Measurements from ENCODE around the gene SH3RF2.

DNA sequence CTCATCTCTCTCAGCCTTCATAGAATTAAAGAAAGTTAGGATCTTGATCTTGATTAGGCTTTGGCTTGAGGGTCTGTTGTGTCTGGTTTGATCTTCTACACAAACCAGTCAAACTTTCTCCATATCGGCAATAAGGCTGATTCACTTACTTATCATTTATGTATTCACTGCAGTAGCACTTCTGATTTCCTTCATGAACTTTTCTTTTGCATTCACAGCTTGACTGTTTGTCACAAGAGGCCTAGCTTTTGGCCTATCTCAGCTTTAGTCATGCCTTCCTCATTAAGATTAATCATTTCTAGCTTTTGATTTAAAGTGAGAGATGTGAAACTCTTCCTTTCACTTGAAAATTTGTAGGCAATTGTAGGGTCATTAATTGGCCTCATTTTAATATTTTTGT lies 62.8 kb downstream of the SH3RF2 start:
- TF ChIP-seq, protein P1, sequence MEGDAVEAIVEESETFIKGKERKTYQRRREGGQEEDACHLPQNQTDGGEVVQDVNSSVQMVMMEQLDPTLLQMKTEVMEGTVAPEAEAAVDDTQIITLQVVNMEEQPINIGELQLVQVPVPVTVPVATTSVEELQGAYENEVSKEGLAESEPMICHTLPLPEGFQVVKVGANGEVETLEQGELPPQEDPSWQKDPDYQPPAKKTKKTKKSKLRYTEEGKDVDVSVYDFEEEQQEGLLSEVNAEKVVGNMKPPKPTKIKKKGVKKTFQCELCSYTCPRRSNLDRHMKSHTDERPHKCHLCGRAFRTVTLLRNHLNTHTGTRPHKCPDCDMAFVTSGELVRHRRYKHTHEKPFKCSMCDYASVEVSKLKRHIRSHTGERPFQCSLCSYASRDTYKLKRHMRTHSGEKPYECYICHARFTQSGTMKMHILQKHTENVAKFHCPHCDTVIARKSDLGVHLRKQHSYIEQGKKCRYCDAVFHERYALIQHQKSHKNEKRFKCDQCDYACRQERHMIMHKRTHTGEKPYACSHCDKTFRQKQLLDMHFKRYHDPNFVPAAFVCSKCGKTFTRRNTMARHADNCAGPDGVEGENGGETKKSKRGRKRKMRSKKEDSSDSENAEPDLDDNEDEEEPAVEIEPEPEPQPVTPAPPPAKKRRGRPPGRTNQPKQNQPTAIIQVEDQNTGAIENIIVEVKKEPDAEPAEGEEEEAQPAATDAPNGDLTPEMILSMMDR (IDR thresholded peaks at IDR 0.05 in 2 of 3, conservative IDR thresholded peaks at IDR 0.05 in 1 of 3; ENCODE audit: control insufficient read depth in 2 of 3, extremely low read depth in 1 of 3, insufficient read depth in 1 of 3, low read depth in 3 of 3, low read length in 3 of 3) = no peak
- TF ChIP-seq USF2 (IDR thresholded peaks at IDR 0.05; ENCODE audit: borderline replicate concordance, low read depth, low read length) (no peak), EGR1 (IDR thresholded peaks at IDR 0.05; ENCODE audit: borderline replicate concordance in 1 of 2, low read depth in 2 of 2, low read length in 2 of 2) (no peak), FOXM1 (IDR thresholded peaks at IDR 0.05; ENCODE audit: low read depth, low read length) (no peak), EP300 (IDR thresholded peaks at IDR 0.05; ENCODE audit: borderline replicate concordance in 1 of 2, control insufficient read depth in 1 of 2, low read depth in 2 of 2, low read length in 2 of 2) (no peak), EZH2 (IDR thresholded peaks at IDR 0.05; ENCODE audit: borderline replicate concordance, control insufficient read depth, low read depth, low read length) (no peak), NR2C2 (IDR thresholded peaks at IDR 0.05; ENCODE audit: borderline replicate concordance, control insufficient read depth, insufficient read length, low read depth) (no peak), CREB1 (IDR thresholded peaks at IDR 0.05; ENCODE audit: low read depth) (no peak), MTA3 (IDR thresholded peaks at IDR 0.05; ENCODE audit: borderline replicate concordance, low read length) (no peak), NFIC (IDR thresholded peaks at IDR 0.05; ENCODE audit: low read depth, low read length) (no peak)
- TF ChIP-seq, protein P2, sequence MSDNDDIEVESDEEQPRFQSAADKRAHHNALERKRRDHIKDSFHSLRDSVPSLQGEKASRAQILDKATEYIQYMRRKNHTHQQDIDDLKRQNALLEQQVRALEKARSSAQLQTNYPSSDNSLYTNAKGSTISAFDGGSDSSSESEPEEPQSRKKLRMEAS (IDR thresholded peaks at IDR 0.05; ENCODE audit: low read depth, low read length) = no peak
- TF ChIP-seq, protein P3, sequence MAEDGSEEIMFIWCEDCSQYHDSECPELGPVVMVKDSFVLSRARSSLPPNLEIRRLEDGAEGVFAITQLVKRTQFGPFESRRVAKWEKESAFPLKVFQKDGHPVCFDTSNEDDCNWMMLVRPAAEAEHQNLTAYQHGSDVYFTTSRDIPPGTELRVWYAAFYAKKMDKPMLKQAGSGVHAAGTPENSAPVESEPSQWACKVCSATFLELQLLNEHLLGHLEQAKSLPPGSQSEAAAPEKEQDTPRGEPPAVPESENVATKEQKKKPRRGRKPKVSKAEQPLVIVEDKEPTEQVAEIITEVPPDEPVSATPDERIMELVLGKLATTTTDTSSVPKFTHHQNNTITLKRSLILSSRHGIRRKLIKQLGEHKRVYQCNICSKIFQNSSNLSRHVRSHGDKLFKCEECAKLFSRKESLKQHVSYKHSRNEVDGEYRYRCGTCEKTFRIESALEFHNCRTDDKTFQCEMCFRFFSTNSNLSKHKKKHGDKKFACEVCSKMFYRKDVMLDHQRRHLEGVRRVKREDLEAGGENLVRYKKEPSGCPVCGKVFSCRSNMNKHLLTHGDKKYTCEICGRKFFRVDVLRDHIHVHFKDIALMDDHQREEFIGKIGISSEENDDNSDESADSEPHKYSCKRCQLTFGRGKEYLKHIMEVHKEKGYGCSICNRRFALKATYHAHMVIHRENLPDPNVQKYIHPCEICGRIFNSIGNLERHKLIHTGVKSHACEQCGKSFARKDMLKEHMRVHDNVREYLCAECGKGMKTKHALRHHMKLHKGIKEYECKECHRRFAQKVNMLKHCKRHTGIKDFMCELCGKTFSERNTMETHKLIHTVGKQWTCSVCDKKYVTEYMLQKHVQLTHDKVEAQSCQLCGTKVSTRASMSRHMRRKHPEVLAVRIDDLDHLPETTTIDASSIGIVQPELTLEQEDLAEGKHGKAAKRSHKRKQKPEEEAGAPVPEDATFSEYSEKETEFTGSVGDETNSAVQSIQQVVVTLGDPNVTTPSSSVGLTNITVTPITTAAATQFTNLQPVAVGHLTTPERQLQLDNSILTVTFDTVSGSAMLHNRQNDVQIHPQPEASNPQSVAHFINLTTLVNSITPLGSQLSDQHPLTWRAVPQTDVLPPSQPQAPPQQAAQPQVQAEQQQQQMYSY (CRISPR knock-in tag; IDR thresholded peaks at IDR 0.05) = no peak

All from GM12878 (cell line).